ENCODE results near the gene IFNAR1.
"Not testable (repeated sequence)": the region's sequence is repeated elsewhere in the genome, so short reads cannot be mapped to it uniquely, and the experiment has no call there.

The IFNAR1 gene

DNA sequence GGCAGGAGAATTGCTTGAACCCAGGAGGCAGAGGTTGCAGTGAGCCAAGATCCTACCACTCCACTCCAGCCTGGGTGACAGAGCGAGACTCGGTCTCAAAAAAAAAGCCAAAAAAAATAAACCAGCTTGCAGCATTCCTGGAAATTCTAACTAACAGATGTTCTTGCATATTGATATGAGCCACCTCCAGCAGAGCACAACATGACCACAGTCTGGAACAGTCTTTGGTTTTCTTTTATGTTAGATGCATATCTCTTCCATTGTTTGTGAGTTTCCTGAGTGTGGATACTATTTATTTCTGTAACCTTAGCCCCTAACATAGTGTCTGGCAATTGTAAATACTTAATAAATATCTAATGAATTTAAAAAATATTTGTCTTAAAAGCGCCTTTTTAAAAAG, 23.9 kb downstream of the IFNAR1 start:
- DNase-seq (ENCODE audit: low spot score), result no peak

DNA sequence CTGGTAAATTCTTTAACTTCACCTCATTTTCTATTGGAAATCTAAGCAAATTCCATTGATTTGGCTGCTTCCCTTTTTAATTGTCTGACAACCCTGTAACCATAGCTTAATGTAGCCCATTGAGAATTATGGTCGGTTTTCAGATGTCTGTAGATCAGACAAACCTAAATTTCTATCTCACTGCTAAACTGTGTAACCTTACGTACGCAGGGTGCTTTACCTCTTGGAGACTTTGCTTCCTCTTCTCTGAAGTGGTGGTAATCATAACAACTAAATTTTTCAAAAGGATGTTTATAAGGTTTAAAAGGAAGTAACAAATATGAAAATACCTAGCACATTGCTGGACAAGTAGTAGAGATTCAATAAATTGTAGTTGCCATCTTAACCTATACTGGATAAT, 25.9 kb downstream of the IFNAR1 start:
- no peak for DNase-seq (ENCODE audit: low spot score)

- DNase-seq (ENCODE audit: low spot score), result no peak
Observed at GRCh38 chr21:33355355-33355754, 30.6 kb downstream of the IFNAR1 start.

GRCh38 chr21:33355996-33356395, 31.2 kb downstream of the IFNAR1 start:
- no peak for DNase-seq (ENCODE audit: low spot score)

- DNase-seq (ENCODE audit: low spot score), result no peak
Observed at GRCh38 chr21:33357177-33357576, 32.4 kb downstream of the IFNAR1 start.

DNA sequence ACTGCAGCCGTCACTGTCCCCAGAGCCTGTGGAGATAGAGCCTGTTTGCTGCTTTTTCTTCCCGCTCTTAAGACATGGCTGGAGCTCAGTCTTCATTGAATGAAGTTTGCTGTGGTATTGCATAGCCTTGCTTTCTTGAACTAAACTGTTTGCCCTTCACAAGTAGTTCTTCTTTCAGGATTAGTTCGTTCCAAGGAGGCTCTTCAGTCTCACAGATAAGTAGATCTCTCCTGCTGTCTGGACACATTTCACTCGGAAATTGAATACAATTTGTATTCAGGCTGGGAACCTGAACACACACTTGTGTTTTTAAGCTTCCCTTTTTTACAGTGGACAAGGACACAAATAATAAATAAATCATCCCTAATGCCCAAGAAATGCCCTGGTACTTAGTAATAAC, 34.7 kb downstream of the IFNAR1 start:
- no peak for DNase-seq (ENCODE audit: low spot score)

- DNase-seq (ENCODE audit: low spot score), result no peak
Observed at GRCh38 chr21:33360281-33360680, 35.5 kb downstream of the IFNAR1 start.

- DNase-seq (ENCODE audit: low spot score), result peak; percentile 79
Observed at GRCh38 chr21:33360881-33361602, 36.3 kb downstream of the IFNAR1 start.

- no peak for DNase-seq (ENCODE audit: low spot score)
Observed at GRCh38 chr21:33362044-33362555, 37.3 kb downstream of the IFNAR1 start.

DNA sequence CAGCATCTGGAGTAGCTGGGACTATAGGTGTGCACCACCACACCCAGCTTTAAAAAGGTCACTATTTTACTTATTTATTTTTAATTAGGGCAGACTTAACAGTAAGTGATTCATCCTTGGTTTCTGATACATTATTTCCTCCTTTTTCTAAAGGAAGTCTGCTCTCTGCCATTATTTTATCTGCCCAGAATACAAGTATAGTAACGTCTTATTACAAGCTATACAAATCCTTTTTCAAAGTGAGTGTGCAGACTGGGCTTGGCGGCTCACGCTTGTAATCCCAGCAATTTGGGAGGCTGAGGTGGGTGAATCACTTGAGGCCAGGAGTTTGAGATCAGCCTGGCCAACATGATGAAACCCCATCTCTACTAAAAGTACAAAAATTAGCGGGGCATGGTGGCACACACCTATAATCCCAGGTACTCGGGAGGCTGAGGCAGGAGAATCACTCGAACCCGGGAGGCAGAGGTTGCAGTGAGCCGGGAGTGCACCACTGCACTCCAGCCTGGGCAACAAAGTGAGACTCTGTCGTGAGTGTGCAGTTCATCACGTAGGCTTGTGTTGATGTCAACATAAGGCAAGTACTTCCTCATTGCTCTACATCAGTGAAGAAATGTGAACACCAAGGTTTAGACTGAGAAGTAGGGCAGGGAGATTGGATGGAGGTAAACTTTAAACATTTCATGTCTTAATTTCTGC, 39.3 kb downstream of the IFNAR1 start:
- not testable (repeated sequence) for DNase-seq (ENCODE audit: low spot score)

- DNase-seq (ENCODE audit: low spot score), result no peak
Observed at GRCh38 chr21:33364830-33365229, 40.1 kb downstream of the IFNAR1 start.

- no peak for DNase-seq (ENCODE audit: low spot score)
Observed at GRCh38 chr21:33367309-33367973, 42.7 kb downstream of the IFNAR1 start.

DNA sequence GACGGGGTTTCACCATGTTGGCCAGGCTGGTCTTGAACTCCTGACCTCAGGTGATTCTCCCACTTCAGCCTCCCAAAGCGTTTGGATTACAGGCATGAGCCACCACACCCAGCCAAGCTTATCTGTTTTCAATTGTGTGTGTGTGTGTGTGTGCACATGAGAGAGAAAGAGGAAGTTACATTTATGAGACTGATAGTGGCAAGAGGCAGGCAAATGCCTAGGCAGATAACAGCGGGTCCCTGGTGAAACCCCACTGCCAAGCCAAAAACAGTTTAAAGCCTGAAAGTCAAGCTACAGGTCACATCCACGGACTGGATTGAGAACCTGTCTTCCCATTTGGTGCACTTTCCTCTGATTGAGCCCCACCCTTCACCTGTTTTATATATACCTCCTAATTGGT, 43.4 kb downstream of the IFNAR1 start:
- no peak for DNase-seq (ENCODE audit: low spot score)

DNA sequence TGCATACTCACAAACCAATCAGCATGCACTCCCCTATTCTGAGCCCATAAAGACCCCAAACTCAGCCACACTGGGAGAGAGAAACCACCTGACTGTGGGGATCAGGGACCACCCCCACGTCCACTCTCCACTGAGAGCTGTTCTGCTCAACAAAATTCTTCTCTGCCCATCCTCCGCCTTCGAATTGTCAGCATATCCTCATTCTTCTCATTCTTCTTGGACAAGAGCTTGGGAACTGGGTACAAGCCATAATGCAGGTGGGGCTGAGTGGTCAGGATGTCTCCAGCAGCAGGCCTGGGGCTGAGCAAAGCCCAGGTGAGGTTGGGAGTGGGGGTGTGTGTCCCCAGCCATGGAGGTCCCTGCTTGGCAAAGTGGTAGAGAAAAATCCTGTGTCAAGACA, 43.8 kb downstream of the IFNAR1 start:
- no peak for DNase-seq (ENCODE audit: low spot score)

DNA sequence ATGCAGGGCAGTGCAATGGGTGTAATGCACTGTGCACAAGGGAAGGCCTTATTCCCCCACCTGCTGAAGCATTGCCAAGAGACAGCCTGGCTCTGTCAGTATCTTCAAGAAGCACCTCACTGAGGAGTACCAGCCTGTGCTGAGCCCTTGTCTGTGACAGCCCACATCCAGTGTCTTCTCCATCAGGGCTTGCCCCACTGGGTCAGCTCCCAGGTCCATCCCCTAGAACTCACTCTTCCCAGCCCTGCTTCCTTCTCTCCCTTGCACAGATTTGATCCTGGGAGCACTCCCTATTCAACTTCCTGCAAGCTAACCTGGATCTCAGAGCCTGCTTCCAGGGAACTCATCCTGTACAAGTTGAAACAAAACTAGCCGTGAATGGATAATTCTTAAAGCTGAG, 44.8 kb downstream of the IFNAR1 start:
- no peak for DNase-seq (ENCODE audit: low spot score)

DNA sequence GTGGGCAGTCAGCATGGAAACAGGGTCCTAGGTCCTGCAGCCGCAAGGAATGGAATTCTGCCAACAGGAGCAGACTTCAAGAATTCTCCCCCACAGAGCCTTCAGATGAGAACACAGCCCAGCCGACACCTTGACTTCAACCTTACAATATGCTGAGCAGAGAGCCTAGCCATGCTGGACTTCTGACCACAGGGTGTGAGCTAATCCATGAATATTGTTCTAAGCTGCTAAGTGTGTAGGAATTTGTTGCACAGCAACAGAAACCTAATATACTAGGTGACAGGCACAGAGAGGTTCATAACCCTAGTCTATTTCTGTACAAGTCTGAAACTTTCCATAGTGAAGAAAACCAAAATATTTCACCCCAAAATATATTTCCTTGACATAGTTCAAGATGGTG, 45.5 kb downstream of the IFNAR1 start:
- no peak for DNase-seq (ENCODE audit: low spot score)

DNA sequence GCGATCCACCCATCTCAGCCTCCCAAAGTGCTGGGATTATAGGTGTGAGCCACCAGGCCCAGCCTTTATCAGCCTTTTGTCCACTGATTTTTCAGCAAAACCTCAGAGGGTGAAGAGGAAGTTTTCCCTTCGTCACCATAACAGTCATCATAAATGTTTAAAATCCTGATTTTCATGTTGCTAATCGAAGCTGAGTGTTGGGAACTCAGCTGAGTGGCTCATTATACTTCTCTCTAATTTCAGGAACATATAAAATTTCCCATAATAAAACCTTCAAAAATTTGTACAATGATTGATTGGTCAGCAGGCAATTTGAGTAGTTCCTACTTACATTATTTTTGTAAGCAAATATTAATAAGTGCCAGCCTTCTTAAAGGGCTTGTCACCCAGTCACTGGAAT, 46.6 kb downstream of the IFNAR1 start:
- no peak for DNase-seq (ENCODE audit: low spot score)

DNA sequence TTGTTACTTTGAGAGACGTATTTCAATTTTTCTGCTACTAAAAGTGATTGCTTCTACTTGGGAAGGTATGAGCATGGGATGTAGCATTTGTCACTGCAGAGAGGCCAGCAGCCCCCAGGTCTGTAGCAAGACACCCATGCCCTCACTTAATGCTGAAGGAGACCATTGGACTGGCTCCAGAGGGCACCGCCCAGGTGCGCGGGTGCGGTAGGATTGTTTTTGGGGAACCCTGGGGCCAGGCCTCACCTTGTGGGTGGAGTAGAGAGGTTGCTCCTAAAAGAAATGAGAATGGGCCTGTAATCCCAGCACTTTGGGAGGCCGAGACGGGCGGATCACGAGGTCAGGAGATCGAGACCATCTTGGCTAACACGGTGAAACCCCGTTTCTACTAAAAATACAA, 47.8 kb downstream of the IFNAR1 start:
- DNase-seq (ENCODE audit: low spot score), result no peak

DNA sequence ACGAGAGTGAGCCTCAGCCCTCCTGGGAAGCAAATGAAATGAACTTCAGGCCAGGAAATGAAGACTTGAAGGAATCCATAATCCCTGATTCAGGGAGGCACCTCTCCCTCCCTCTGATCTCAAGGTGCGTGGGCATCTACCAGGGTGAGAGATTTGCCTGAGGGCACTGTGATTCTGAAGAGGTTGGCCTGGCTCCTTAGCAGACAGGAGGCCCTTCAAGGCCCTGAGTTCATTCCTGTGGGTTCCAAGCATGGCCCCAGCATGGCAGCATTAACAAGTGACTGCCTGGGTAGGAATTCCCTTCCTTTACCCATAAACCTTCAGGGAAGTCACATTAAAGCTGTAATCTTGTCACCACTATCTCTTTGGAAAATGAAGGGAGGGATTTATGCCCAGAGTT, 48.7 kb downstream of the IFNAR1 start:
- DNase-seq (ENCODE audit: low spot score), result no peak

DNA sequence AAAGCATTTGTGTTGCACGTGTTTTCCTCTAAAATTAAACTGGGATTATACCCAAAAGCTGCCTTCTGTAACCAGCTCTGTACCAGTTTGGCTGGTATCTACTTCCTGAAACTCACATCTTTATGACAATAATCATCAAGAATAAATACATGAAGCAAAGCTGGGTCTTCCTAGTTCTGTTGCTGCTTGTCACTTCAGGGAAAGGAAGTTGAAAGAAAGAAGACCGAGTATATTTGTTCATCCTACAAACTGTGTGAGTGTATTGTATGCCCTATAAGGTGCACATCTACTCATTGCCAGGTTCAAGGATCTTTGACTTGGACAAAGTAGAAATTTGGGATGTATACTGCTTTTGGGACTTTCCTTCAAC, 49.3 kb downstream of the IFNAR1 start:
- DNase-seq (ENCODE audit: low spot score), result no peak

DNA sequence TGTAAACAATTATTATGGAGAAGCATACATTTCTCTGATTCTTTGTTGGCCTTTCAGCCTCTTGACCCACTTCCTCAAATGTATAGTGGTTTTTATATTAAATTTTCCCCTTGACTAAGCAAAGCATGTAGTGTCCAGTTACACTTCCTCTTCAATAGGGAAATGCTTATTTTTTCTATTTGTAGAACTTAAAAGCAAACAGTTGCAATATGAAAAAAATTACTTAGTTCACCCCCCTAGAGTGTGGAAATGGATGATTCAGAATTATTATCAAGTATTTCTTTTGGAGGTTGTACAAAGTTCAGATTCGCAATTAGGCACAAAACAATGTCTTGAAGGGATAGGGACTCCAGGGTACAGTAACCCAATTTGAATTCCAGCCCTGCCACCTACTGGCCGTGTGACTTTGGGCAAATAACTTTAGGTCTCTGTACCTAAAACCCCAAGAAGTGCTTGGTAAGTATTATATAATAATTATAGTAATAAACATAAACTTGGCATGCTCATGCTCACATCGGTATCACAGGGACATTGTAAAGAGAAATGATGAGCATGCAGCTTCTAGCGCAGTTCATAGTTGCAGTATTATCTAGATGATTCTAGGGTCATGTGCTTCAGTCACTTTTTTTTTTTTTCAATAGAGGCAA, 49.8 kb downstream of the IFNAR1 start:
- DNase-seq (ENCODE audit: low spot score), result peak; percentile 27

GRCh38 chr21:33375101-33375644, 50.4 kb downstream of the IFNAR1 start:
- DNase-seq (ENCODE audit: low spot score), result no peak
